HS-5 (cell line): Measurements from ENCODE around the gene FAM83C.

Source experiments
- DNase-seq: peaks from one replicate; pipeline ENCODE4 v3.0.0-alpha.2; 2012; ENCODE audit warnings: low read depth

FAM83C gene

GRCh38 chr20:35291654-35292503 lies at the start of gene FAM83C:
Gene FAM83C (minus strand): TSS chr20:35292425. CDS start chr20:35292304, 121 bp downstream.
- no peak for DNase-seq

- no peak for DNase-seq
Observed at GRCh38 chr20:35341366-35342028, 49.3 kb upstream of the FAM83C start.

GRCh38 chr20:35340436-35340835 lies 48.2 kb upstream of the FAM83C start:
- DNase-seq, result no peak

- no peak for DNase-seq
Observed at GRCh38 chr20:35339636-35340035, 47.4 kb upstream of the FAM83C start.

- peak; percentile 91 for DNase-seq
Observed at GRCh38 chr20:35339007-35339406, 46.8 kb upstream of the FAM83C start.

GRCh38 chr20:35334311-35335101 lies 42.3 kb upstream of the FAM83C start:
- DNase-seq, result no peak

GRCh38 chr20:35333606-35334005 lies 41.4 kb upstream of the FAM83C start:
- DNase-seq, result no peak

GRCh38 chr20:35332540-35333200 lies 40.4 kb upstream of the FAM83C start:
- no peak for DNase-seq

- no peak for DNase-seq
Observed at GRCh38 chr20:35329435-35330139, 37.4 kb upstream of the FAM83C start.

GRCh38 chr20:35328689-35329088 lies 36.5 kb upstream of the FAM83C start:
- DNase-seq, result no peak

GRCh38 chr20:35328095-35328685 lies 36.0 kb upstream of the FAM83C start:
- no peak for DNase-seq

GRCh38 chr20:35327074-35327976 lies 35.1 kb upstream of the FAM83C start:
- no peak for DNase-seq

GRCh38 chr20:35326740-35327073 lies 34.5 kb upstream of the FAM83C start:
- no peak for DNase-seq

- DNase-seq, result no peak
Observed at GRCh38 chr20:35326021-35326739, 34.0 kb upstream of the FAM83C start.

GRCh38 chr20:35325401-35325800 lies 33.2 kb upstream of the FAM83C start:
- DNase-seq, result no peak

GRCh38 chr20:35320396-35321126 lies 28.3 kb upstream of the FAM83C start:
- no peak for DNase-seq

- no peak for DNase-seq
Observed at GRCh38 chr20:35319871-35320197, 27.6 kb upstream of the FAM83C start.

GRCh38 chr20:35319192-35319870 lies 27.1 kb upstream of the FAM83C start:
- DNase-seq, result no peak
